ENCODE measurements around the gene MPST. TPM values are rescaled to one million over a fixed set of nuclear protein-coding genes. Genes with fewer than 3 reads are reported as not detected.

Gene MPST
- polyA plus RNA-seq, 1 donor (not counting 4 experiments of a cell fraction or from before 2014, with no cell fraction given), result 23.5 TPM

DNA sequence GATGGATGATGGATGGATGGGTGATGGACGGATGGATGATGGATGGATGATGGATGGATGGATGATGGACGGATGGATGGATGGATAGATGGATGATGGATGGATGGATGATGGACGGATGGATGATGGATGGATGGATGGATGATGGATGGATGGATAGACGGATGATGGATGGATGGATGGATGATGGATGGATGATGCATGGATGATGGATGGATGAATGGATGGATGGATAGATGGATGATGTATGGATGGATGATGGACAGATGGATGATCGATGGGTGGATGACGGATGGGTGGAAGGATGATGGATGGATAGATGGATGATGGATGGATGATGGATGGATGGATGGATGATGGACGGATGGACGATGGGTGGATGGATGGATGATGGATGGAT is 53.1 kb downstream of the MPST start:
- dilution Hi-C loops (cut with MboI; ENCODE audit: extremely low pct_ligation_motif_present, low sequenced_read_pairs), result no loop called here
- no peak overlapping the region for H3K4me2 ChIP-seq (ENCODE audit: control insufficient read depth, extremely low read depth, insufficient read depth, low read depth, low read length)
- H3K9ac ChIP-seq (ENCODE audit: control insufficient read depth, extremely low read depth, insufficient read depth, low read length), result no peak overlapping the region
- H3K4me1 ChIP-seq (ENCODE audit: control insufficient read depth, extremely low read depth, insufficient read depth, low read length), result no peaks in the 10 kb centered on the region
- peaks cover 11% of the 10 kb centered on the region for H3K27me3 ChIP-seq (ENCODE audit: control insufficient read depth, extremely low read depth, insufficient read depth, low read length)
- DNase-seq (ENCODE audit: low read depth, low spot score), result no peak
- H3K4me3 ChIP-seq (ENCODE audit: control insufficient read depth in 2 of 3, extremely low read depth in 1 of 3, insufficient read depth in 2 of 3, low read depth in 1 of 3, low read length in 3 of 3), result no peak overlapping the region
- H3K9me3 ChIP-seq (ENCODE audit: control insufficient read depth, low read depth, low read length), result no peaks in the 10 kb centered on the region
- H4K20me1 ChIP-seq (ENCODE audit: control insufficient read depth, extremely low read depth, insufficient read depth, low read length), result no peaks in the 10 kb centered on the region
- no peak for FAIRE-seq
- no peak overlapping the region for H3K27ac ChIP-seq (ENCODE audit: control insufficient read depth, insufficient read depth, low read length)
- H3K9me1 ChIP-seq (ENCODE audit: control insufficient read depth, extremely low read depth, insufficient read depth, low read length), result no peaks in the 10 kb centered on the region
- no peaks in the 10 kb centered on the region for H3K79me2 ChIP-seq (ENCODE audit: control insufficient read depth, insufficient read depth, low read length)
- TF ChIP-seq EZH2 (IDR thresholded peaks at IDR 0.05; ENCODE audit: low read length), result no peak
- TF ChIP-seq, protein P1, sequence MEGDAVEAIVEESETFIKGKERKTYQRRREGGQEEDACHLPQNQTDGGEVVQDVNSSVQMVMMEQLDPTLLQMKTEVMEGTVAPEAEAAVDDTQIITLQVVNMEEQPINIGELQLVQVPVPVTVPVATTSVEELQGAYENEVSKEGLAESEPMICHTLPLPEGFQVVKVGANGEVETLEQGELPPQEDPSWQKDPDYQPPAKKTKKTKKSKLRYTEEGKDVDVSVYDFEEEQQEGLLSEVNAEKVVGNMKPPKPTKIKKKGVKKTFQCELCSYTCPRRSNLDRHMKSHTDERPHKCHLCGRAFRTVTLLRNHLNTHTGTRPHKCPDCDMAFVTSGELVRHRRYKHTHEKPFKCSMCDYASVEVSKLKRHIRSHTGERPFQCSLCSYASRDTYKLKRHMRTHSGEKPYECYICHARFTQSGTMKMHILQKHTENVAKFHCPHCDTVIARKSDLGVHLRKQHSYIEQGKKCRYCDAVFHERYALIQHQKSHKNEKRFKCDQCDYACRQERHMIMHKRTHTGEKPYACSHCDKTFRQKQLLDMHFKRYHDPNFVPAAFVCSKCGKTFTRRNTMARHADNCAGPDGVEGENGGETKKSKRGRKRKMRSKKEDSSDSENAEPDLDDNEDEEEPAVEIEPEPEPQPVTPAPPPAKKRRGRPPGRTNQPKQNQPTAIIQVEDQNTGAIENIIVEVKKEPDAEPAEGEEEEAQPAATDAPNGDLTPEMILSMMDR (optimal IDR thresholded peaks at IDR 0.05 in 1 of 3, IDR thresholded peaks at IDR 0.05 in 1 of 3, conservative IDR thresholded peaks at IDR 0.05 in 1 of 3; ENCODE audit: extremely low read depth in 1 of 3, insufficient read depth in 2 of 3, low read length in 3 of 3), result no peak
- no peak overlapping the region for H2AFZ ChIP-seq (ENCODE audit: control insufficient read depth, low read length)
- no peaks in the 10 kb centered on the region for H3K36me3 ChIP-seq (ENCODE audit: control insufficient read depth in 2 of 2, extremely low read depth in 1 of 2, insufficient read depth in 2 of 2, low read length in 2 of 2)

DNA sequence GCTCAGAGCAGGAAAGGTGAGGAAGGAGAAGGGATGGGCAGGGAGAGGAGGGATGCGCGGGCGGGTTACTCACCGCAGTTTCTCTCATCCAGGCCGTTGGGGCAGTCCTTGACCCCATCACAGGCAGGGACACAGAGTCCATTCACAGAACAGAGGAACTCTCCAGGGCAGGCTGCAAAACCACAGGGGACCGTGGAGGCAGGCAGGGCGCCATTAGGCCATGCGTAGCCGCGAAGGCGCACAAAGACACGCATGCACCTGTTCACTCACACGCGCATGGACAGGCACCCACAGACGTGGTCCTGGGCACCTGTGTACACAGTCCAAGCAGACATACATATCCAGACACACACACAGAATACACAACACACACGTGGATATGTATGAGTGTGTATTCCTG is 55.0 kb downstream of the MPST start:
- no peak overlapping the region for H3K27ac ChIP-seq (ENCODE audit: control insufficient read depth, insufficient read depth, low read length)
- FAIRE-seq (no peak), DNase-seq (ENCODE audit: low read depth, low spot score) (no peak)
- dilution Hi-C loops (cut with MboI; ENCODE audit: extremely low pct_ligation_motif_present, low sequenced_read_pairs), result no loop called here
- TF ChIP-seq, protein P1 (optimal IDR thresholded peaks at IDR 0.05 in 1 of 3, IDR thresholded peaks at IDR 0.05 in 1 of 3, conservative IDR thresholded peaks at IDR 0.05 in 1 of 3; ENCODE audit: extremely low read depth in 1 of 3, insufficient read depth in 2 of 3, low read length in 3 of 3), result no peak
- no peak for TF ChIP-seq EZH2 (IDR thresholded peaks at IDR 0.05; ENCODE audit: low read length)
- H3K9me3 ChIP-seq (ENCODE audit: control insufficient read depth, low read depth, low read length), result no peaks in the 10 kb centered on the region
- no peaks in the 10 kb centered on the region for H3K36me3 ChIP-seq (ENCODE audit: control insufficient read depth in 2 of 2, extremely low read depth in 1 of 2, insufficient read depth in 2 of 2, low read length in 2 of 2)
- no peak overlapping the region for H3K4me3 ChIP-seq (ENCODE audit: control insufficient read depth in 2 of 3, extremely low read depth in 1 of 3, insufficient read depth in 2 of 3, low read depth in 1 of 3, low read length in 3 of 3)
- no peaks in the 10 kb centered on the region for H3K79me2 ChIP-seq (ENCODE audit: control insufficient read depth, insufficient read depth, low read length)
- no peaks in the 10 kb centered on the region for H3K9me1 ChIP-seq (ENCODE audit: control insufficient read depth, extremely low read depth, insufficient read depth, low read length)
- H3K9ac ChIP-seq (ENCODE audit: control insufficient read depth, extremely low read depth, insufficient read depth, low read length), result no peak overlapping the region
- peaks cover 11% of the 10 kb centered on the region for H3K27me3 ChIP-seq (ENCODE audit: control insufficient read depth, extremely low read depth, insufficient read depth, low read length)
- no peaks in the 10 kb centered on the region for H4K20me1 ChIP-seq (ENCODE audit: control insufficient read depth, extremely low read depth, insufficient read depth, low read length)
- no peak overlapping the region for H2AFZ ChIP-seq (ENCODE audit: control insufficient read depth, low read length)
- H3K4me2 ChIP-seq (ENCODE audit: control insufficient read depth, extremely low read depth, insufficient read depth, low read depth, low read length), result no peak overlapping the region
- no peaks in the 10 kb centered on the region for H3K4me1 ChIP-seq (ENCODE audit: control insufficient read depth, extremely low read depth, insufficient read depth, low read length)

All from keratinocyte (primary cell).